Measurements from ENCODE around the gene CYP2S1. TPM values are rescaled to one million over a fixed set of nuclear protein-coding genes. Genes with fewer than 3 reads are reported as not detected.
"Not testable (repeated sequence)": the region's sequence is repeated elsewhere in the genome, so short reads cannot be mapped to it uniquely, and the experiment has no call there.

Gene CYP2S1
- total RNA-seq, 2 experiments from 2014 or later = not detected

DNA sequence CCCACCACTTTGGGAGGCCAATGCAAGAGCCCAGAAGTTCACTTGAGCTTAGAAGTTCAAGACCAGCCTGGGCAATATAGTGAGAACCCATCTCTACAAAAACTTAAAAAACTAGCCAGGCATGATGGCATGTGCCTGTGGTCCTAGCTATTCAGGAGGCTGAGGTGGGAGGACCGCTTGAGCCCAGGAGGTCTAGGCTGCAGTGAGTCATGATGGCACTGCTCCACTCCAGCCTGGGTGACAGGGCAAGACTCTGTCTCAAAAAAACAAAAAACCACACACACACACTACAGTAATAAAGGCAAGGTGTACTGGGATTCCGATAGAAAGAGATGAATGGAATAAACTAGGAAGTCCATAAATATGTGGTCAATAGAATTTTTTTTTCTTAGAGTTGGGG is 43.2 kb upstream of the CYP2S1 start:
- intact Hi-C loops (cut with micrococcal nuclease; ENCODE audit: unreplicated experiment) = no loop called here
- Histone ChIP-seq H3K36me3 (ENCODE audit: insufficient read depth, low read length) (no peaks in the 10 kb centered on the region), H4K20me1 (ENCODE audit: insufficient read depth, low read length) (no peaks in the 10 kb centered on the region), H3K27ac (ENCODE audit: low read depth, low read length, poor library complexity, severe bottlenecking) (no peak overlapping the region), H3K79me2 (ENCODE audit: insufficient read depth, low read depth, low read length) (no peaks in the 10 kb centered on the region), H3K4me2 (ENCODE audit: low read length) (no peak overlapping the region), H3K4me1 (ENCODE audit: insufficient read depth, low read length, poor library complexity, severe bottlenecking) (no peaks in the 10 kb centered on the region), H2AFZ (ENCODE audit: low read length) (no peak overlapping the region), H3K4me3 (ENCODE audit: low read depth, low read length, poor library complexity, severe bottlenecking) (no peak overlapping the region), H3K9me3 (ENCODE audit: low read length) (no peaks in the 10 kb centered on the region), H3K9me2 (ENCODE audit: insufficient read depth, low read length) (no peaks in the 10 kb centered on the region)
- no TSS peak for BruUV-seq (replicated peaks)
- no peak for TF ChIP-seq CTCF (conservative IDR thresholded peaks at IDR 0.05; ENCODE audit: low read length)
- TF ChIP-seq EZH2phosphoT487 (IDR thresholded peaks at IDR 0.05; ENCODE audit: borderline replicate concordance, low read depth, low read length) = no peak
- POLR2A ChIA-PET = interaction anchor here (0.7 kb wide), 1 partner anchor 38 kb away, joined by 3 read pairs; no protein-coding TSS in a partner anchor
- no peak for DNase-seq (ENCODE audit: low spot score)
- CTCF ChIA-PET (ENCODE audit: unreplicated experiment) = no interaction called here

DNA sequence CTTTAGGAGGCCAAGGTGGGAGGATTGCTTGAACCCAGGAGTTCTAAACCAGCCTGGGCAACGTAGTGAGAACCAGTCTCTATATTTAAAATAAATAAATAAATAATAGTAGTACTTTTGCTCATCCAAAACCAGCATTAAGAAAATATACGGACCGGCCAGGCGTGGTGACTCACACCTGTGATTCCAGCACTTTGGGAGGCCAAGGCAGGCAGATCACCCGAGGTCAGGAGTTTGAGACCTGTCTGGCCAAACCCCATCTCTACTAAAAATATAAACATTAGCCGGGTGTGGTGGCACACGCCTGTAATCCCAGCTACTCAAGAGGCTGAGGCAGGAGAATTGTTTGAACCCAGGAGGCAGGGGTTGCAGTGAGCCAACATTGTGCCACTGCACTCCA is 42.0 kb upstream of the CYP2S1 start:
- H3K4me1 ChIP-seq (ENCODE audit: insufficient read depth, low read length, poor library complexity, severe bottlenecking); H2AFZ ChIP-seq (ENCODE audit: low read length); H3K36me3 ChIP-seq (ENCODE audit: insufficient read depth, low read length); POLR2A ChIA-PET; H3K4me2 ChIP-seq (ENCODE audit: low read length); CTCF ChIA-PET (ENCODE audit: unreplicated experiment); intact Hi-C loops (cut with micrococcal nuclease; ENCODE audit: unreplicated experiment); H4K20me1 ChIP-seq (ENCODE audit: insufficient read depth, low read length); DNase-seq (ENCODE audit: low spot score); H3K27ac ChIP-seq (ENCODE audit: low read depth, low read length, poor library complexity, severe bottlenecking); H3K79me2 ChIP-seq (ENCODE audit: insufficient read depth, low read depth, low read length); H3K4me3 ChIP-seq (ENCODE audit: low read depth, low read length, poor library complexity, severe bottlenecking); BruUV-seq (replicated peaks); H3K9me3 ChIP-seq (ENCODE audit: low read length); H3K9me2 ChIP-seq (ENCODE audit: insufficient read depth, low read length): not testable (repeated sequence)

DNA sequence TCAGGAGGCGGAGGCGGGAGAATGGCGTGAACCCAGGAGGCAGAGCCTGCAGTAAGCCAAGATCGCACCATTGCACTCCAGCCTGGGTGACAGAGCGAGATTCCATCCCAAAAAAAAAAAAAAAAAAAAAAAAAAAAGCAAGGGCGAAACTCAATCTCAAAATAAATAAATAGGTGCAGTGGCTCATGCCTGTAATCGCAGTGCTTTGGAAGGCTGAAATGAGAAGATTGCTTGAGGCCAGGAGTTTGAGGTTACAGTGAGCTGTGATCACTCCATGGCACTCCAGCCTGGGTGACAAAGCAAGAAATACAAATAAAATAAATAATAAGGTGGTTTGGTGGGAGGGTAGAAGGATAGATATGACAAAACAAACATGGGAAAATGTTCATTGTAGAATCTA is 39.0 kb upstream of the CYP2S1 start:
- H4K20me1 ChIP-seq (ENCODE audit: insufficient read depth, low read length) = no peaks in the 10 kb centered on the region
- no peak overlapping the region for H2AFZ ChIP-seq (ENCODE audit: low read length)
- CTCF ChIA-PET (ENCODE audit: unreplicated experiment) = interaction anchor here (0.6 kb wide), 1 partner anchor 10 kb away, joined by 3 read pairs; no protein-coding TSS in a partner anchor
- no peaks in the 10 kb centered on the region for H3K9me3 ChIP-seq (ENCODE audit: low read length)
- BruUV-seq (replicated peaks) = no TSS peak
- H3K9me2 ChIP-seq (ENCODE audit: insufficient read depth, low read length) = no peaks in the 10 kb centered on the region
- H3K4me2 ChIP-seq (ENCODE audit: low read length) = no peak overlapping the region
- H3K4me1 ChIP-seq (ENCODE audit: insufficient read depth, low read length, poor library complexity, severe bottlenecking) = no peaks in the 10 kb centered on the region
- intact Hi-C loops (cut with micrococcal nuclease; ENCODE audit: unreplicated experiment) = no loop called here
- TF ChIP-seq EZH2phosphoT487 (IDR thresholded peaks at IDR 0.05; ENCODE audit: borderline replicate concordance, low read depth, low read length) (no peak), CTCF (conservative IDR thresholded peaks at IDR 0.05; ENCODE audit: low read length) (no peak)
- no peaks in the 10 kb centered on the region for H3K36me3 ChIP-seq (ENCODE audit: insufficient read depth, low read length)
- no peak overlapping the region for H3K4me3 ChIP-seq (ENCODE audit: low read depth, low read length, poor library complexity, severe bottlenecking)
- POLR2A ChIA-PET = no interaction called here
- H3K27ac ChIP-seq (ENCODE audit: low read depth, low read length, poor library complexity, severe bottlenecking) = no peak overlapping the region
- DNase-seq (ENCODE audit: low spot score) = no peak
- no peaks in the 10 kb centered on the region for H3K79me2 ChIP-seq (ENCODE audit: insufficient read depth, low read depth, low read length)

Measured in OCI-LY7 (cell line).